Measurements from ENCODE around the gene NDUFA5. TPM values are rescaled to one million over a fixed set of nuclear protein-coding genes. Genes with fewer than 3 reads are reported as not detected.
"Not testable (repeated sequence)": the region's sequence is repeated elsewhere in the genome, so short reads cannot be mapped to it uniquely, and the experiment has no call there.

Gene NDUFA5
- total RNA-seq, 1 experiment from 2014 or later: 64.4 TPM

- DNase-seq (ENCODE audit: low read depth): peak; percentile 24
These were observed 611 bp downstream of the NDUFA5 start for GRCh38 chr7:123557016-123557397.

DNA sequence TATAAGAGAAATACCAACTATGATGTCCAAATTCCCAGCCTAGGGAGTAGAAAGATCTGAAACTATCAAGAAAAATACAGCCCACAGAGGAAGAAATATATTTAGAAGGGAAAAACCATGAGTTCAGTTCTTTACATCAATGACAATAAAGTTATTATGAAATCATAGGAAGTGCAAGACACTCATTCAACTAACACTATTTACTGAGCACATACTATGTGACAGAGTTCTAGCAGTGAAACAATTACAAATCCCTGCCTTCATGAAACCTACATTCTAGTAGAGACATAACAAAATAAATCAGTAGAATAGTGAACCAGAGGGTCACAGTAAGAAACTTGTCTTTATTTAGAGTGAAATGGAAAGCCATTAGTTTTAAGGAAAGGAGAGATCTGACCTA lies 2.1 kb downstream of the NDUFA5 start:
- DNase-seq (ENCODE audit: low read depth): no peak

DNA sequence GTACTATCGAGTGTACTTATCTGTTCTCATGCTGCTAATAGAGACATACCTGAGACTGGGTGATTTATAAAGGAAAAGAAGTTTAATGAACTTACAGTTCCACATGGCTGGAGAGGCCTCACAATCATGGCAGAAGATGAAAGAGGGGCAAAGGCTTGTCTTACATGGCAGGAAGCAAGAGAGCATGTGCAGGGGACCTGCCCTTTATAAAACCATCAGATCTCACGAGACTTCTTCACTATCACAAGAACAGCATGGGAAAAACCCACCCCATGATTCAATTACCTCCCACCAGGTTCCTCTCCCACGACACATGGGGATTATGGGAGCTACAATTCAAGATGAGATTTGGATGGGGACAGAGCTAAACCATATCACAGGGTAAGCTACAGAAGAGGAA lies 4.5 kb downstream of the NDUFA5 start:
- no peak for DNase-seq (ENCODE audit: low read depth)

DNA sequence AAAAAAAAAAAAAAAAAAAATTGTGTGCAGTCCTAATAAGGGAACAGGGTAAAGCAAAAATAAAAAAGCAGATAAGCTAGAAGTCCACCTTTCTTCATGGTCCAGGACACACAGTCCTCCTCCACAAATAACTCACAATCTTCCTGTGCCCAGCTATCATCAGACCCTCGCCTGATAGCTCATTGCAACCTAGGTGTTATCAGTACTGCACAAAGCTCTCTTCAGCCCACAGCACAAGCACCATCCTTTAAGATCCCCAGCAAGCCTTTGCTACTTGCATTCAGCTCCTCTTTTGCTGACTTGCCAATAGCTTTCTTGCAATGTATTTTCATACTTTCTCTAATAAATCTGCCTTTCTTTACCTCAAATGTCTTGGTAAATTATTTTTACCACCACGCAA lies 5.0 kb downstream of the NDUFA5 start:
- DNase-seq (ENCODE audit: low read depth): no peak

DNA sequence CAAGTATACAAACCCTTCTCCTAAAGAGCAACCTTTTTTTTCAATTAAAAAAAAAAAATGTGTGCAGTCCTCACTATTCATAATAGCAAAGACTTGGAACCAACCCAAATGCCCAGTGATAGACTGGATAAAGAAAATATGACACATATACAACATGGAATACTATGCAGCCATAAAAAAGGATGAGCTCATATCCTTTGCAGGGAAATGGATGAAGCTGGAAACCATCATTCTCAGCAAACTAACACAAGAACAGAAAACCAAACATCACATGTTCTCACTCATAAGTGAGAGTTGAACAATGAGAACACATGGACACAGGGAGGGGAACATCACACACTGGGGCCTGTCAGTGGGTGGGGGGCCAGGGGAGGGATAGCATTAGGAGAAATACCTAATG lies 5.5 kb downstream of the NDUFA5 start:
- not testable (repeated sequence) for DNase-seq (ENCODE audit: low read depth)

GRCh38 chr7:123548406-123548805 lies 9.2 kb downstream of the NDUFA5 start:
- DNase-seq (ENCODE audit: low read depth): no peak

DNA sequence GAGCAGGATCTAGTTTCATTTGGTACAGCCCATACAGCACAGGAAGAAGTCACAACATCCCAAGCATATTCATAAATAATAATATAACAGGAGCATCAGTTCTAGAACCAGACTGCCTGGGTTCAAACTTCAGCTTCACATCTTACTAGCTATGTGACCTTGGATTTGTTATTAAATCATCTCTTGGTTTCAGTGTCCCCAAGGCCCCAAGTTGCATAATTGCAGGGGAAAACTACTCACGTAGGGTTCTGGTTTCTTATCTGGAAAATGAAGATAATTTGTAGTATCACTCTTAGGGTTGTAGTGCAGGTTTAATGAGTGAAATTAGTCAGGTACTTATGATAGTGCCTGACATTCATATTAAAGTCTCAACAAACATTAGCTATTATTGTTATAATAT lies 17.7 kb downstream of the NDUFA5 start:
- DNase-seq (ENCODE audit: low read depth): no peak

DNA sequence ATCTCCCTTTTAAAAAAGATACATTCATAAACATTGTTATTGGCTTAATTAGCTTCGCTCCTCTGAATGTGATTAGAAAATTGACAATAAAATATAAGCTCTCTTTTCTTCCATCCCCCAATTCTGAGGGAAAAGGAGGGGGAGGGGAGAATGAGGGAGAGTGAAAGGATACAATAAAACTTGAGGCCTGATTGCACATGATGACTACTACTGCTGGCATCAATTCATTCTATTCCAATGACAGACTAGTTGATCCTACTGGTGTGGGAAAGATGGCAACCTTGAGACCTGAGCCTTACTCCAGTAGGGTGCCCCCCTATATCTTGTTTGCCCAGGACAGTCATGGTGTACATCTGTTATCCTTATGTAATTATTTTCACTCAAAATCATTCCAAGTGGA lies 18.7 kb downstream of the NDUFA5 start:
- DNase-seq (ENCODE audit: low read depth): peak; percentile 37

- DNase-seq (ENCODE audit: low read depth): peak; percentile 87
These were observed 19.4 kb downstream of the NDUFA5 start for GRCh38 chr7:123538189-123538714.

- DNase-seq (ENCODE audit: low read depth): peak; percentile 46
These were observed 20.5 kb downstream of the NDUFA5 start for GRCh38 chr7:123537026-123537642.

GRCh38 chr7:123535517-123535916 lies 22.1 kb downstream of the NDUFA5 start:
- no peak for DNase-seq (ENCODE audit: low read depth)

- peak; percentile 95 for DNase-seq (ENCODE audit: low read depth)
These were observed 23.0 kb downstream of the NDUFA5 start, which contains the start of gene IQUB for GRCh38 chr7:123534383-123535260. Gene IQUB (minus strand): TSS chr7:123534595. CDS start chr7:123512340, 22,255 bp downstream.

- DNase-seq (ENCODE audit: low read depth): no peak
These were observed 23.7 kb downstream of the NDUFA5 start for GRCh38 chr7:123533929-123534382.

DNA sequence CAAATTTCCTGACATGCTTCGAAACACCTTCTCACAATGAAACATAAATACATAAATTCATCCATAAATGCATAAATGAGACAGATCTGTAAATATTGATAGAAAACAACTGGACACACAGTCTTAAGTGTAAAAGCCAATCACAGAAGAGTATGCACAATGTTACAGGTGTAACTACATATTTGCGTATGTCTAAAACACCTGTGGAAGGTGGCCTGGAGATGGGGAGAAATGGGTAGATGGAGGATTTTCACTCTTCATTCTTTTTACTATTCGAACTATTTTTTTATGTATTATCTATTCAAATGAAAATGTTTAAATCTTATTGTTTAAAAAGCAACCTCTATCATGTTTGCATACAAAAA lies 24.1 kb downstream of the NDUFA5 start:
- no peak for DNase-seq (ENCODE audit: low read depth)

DNA sequence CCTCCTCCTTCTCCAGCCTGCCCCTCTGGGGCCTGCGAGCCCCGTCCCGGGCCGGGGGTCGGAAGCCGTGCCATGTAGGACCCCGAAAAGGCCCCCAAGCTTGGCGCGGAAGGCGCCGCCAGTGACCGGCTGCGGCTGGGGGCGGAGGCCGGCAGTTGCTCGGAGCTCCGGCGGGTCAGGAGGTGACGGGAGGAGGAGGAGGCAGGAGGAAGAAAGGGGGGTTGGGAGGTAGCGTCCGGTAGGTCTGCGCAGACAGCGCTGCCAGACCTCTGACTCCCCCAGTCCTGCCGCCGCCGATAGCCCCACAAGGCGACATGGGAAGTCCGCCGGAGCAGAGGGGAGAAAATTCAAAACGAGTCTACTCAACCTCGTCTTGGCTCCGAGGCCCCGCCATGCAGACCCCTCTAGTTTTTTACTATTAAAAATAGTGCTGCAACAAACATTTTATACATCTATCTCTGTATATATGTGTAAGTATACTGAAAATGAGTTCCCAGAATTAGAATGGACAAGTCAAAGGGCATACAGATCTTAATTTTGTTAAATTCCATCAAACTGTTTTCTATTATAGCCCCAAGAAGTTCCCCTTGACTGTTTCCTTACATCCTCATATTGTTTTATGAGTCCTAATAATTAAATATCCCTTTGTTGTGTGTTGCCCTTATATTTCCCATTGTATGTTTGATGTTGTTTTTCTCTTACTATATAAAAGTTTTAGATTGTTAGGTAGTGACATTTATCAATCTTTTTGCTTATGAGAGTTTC lies 24.6 kb downstream of the NDUFA5 start:
- DNase-seq (ENCODE audit: low read depth): peak; percentile 16

GRCh38 chr7:123532343-123532742 lies 25.3 kb downstream of the NDUFA5 start:
- DNase-seq (ENCODE audit: low read depth): not testable (repeated sequence)

GRCh38 chr7:123530035-123530591 lies 27.5 kb downstream of the NDUFA5 start:
- DNase-seq (ENCODE audit: low read depth): not testable (repeated sequence)

DNA sequence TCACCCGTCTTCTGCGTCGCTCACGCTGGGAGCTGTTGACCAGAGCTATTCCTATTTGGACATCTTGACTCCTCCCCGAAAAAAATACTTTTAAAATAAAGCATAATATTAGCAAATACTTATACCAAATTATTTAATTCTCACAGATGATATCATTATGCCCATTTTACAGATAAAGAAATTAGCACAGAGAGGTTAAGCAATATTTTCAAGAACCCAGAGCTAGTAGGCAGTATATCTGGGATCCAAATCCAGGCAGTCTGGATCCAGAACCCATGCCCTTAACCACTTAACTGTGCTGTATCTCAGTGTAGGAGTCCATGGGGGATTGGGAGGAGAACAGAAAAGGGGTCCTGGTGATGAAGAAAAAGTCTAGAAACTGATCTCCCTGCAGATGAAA lies 29.4 kb downstream of the NDUFA5 start:
- DNase-seq (ENCODE audit: low read depth): no peak

GRCh38 chr7:123527712-123528225 lies 29.8 kb downstream of the NDUFA5 start:
- DNase-seq (ENCODE audit: low read depth): not testable (repeated sequence)

GRCh38 chr7:123526533-123526932 lies 31.1 kb downstream of the NDUFA5 start:
- not testable (repeated sequence) for DNase-seq (ENCODE audit: low read depth)

DNA sequence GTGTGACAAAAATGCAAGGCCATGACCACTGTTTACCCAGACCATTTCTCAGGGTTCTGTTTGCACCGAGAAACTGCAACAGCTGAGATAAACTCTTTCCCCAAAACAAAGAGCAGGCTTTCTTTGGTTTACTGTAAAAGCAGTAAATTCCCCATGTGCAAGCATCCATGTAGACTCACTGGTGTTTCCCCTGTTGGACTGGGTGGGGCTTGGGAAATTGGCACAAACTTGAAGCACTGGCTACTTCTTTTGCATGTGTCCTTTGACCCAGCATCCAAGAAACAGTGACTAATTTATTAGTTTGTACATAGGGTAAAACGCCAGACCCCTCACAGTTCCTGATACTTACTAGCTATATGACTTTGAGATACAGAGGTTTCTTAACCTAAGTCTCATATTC lies 35.6 kb downstream of the NDUFA5 start:
- no peak for DNase-seq (ENCODE audit: low read depth)

All from M059J (cell line).